Vagina (tissue), 2 donors: Measurements from ENCODE around the gene TIE1.

ENCODE experiments used
- POLR2AphosphoS5 ChIP-seq, 2 donors: sonication (generic); formaldehyde crosslinking; IDR thresholded peaks; one replicate each; pipeline ENCODE4 v1.9.0; 2017; ENCODE audit warnings: antibody characterized with exemption in 2 of 2, mild to moderate bottlenecking in 2 of 2, low read depth in 1 of 2; ENCODE audit not compliant: insufficient read depth in 1 of 2
- TF ChIP-seq, protein P1 (sequence below), 3 experiments: fragments of 450-650 bp in 2 of 3; fragments of 200-600 bp in 1 of 3; sonication (generic) in 1 of 3; IDR thresholded peaks; one replicate each; pipeline ENCODE4 v1.5.1; 2017 to 2019; ENCODE audit warnings: antibody characterized with exemption in 3 of 3, mild to moderate bottlenecking in 2 of 3, moderate library complexity in 2 of 3

DNA sequence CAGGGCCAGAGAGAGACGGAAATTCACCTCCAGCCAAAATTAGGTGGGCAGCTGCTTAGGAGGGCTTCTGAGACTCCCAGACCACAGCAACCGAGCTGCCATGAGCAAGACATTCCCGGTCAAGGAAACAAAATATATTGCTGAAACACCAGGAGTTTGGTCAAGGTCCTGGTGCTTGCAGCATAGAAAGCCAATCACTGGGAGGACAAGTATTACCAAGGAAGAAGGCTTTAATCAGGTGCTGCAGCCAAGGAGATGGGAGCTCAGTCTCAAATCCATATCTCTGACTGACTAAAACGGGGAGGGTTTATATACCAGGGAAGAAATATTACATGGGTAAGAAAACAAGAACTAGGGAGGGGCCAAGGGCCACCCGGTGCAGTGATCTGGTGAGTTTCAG lies 49.8 kb upstream of the TIE1 start:
- TF ChIP-seq, protein P1, sequence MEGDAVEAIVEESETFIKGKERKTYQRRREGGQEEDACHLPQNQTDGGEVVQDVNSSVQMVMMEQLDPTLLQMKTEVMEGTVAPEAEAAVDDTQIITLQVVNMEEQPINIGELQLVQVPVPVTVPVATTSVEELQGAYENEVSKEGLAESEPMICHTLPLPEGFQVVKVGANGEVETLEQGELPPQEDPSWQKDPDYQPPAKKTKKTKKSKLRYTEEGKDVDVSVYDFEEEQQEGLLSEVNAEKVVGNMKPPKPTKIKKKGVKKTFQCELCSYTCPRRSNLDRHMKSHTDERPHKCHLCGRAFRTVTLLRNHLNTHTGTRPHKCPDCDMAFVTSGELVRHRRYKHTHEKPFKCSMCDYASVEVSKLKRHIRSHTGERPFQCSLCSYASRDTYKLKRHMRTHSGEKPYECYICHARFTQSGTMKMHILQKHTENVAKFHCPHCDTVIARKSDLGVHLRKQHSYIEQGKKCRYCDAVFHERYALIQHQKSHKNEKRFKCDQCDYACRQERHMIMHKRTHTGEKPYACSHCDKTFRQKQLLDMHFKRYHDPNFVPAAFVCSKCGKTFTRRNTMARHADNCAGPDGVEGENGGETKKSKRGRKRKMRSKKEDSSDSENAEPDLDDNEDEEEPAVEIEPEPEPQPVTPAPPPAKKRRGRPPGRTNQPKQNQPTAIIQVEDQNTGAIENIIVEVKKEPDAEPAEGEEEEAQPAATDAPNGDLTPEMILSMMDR (IDR thresholded peaks at IDR 0.05) = no peak
- TF ChIP-seq POLR2AphosphoS5 (IDR thresholded peaks at IDR 0.05; ENCODE audit: insufficient read depth in 1 of 2, low read depth in 1 of 2) = no peak
